GM21447 (cell line): Measurements from ENCODE around the gene SKAP2.

Experiments used
- ATAC-seq: cut with Tn5 transposase; IDR thresholded peaks from one replicate; pipeline ENCODE4 v1.9.1; 2021; ENCODE audit not compliant: unreplicated experiment

SKAP2 gene

DNA sequence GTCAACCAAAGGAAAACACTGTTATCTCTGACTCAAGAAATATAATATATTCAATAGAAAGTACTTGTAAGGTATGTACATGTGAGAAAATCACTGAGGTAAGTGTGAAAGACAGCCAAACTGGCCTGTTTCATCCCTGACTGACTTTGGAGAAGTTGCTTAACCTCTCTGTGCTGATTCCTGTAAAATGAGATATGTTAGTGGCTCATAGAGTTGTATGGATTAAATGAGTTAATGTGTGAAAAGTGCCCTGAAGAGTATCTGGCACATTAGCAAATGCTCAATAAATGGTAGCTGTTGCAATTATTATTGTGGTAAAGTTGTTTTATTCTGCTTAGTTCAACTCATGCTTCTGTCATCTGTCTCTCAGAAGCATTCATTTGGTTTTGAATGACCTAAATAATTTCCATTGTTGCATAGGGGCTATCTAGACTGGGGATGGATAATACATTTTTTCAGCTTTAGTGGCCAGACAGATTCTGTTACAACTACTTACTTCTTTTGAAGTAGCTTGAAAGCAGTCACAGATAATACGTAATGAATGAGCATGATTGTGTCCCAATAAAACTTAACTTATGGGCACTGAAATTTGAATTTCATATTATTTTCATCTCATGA, 84.3 kb downstream of the SKAP2 start:
- ATAC-seq = no peak

DNA sequence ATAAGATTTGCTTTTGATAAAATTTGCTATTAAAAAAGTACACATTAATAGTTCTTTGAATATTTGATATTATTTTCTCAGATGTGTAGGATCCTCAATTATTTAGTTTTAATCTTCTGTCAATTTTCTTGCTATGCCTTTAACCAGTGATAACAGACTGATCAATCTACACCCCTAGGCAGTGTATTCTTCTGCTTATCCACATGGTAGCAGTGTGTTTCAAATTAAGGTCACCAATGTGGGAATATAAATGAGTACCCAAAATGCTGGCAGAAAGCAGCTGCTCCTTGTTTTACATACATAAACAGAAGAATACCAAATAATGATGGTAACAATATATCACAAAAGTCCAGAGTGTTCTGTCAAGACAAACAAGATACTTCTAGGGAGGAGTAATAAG, 87.0 kb downstream of the SKAP2 start:
- no peak for ATAC-seq

DNA sequence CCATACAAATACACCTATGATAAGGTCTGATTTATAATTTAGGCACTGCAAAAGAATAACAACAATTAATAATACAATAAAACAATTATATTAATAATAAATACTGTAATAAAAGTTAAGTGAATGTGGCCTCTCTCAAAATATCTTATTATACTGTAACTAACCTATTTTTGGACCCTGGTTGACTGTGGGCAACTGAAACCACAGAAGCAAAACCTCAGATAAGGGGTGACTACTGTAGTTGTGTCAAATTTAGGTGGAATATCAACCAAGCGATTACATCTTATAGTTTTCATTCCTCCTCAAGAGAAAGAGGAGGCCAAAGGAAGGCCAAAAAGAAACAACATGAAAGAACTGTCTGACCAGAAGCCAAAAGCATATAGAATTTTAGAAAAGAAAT, 103.9 kb downstream of the SKAP2 start:
- no peak for ATAC-seq

DNA sequence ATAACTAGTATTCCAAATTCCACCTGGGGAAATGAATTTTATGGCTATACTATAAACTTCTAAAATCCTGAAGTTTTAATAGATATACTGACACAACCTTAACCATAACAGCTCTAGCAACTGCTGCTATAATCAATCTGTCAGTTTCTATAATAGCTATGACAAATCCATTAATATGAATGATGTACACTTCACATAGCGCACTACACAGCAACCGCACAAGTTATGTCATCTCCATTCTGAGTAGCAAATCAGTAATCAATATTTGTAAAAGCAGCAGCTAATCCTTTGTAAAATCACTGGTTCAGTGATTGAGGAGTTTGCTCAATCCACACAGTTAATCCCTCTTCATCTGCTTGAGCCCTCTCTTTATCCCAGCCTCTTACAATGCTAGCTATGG, 105.3 kb downstream of the SKAP2 start:
- ATAC-seq = no peak

DNA sequence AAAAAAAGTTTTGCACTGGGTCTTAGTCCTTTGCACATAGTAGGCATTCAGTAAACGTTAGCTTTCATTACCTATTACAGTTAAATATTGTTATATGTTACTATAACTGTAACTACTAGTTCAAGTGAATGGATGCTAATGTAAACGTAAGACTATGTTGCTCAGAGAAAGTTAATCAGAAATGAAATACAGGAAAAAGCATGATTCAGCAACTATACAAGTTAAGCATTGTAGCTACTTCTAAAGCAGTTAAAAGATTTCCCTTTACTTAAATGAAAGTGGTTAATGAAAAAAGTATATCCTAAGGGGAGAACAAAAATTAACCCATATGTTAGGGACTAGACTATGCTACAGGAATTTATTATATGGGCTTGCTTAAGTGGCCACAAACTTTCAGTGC, 121.2 kb downstream of the SKAP2 start:
- no peak for ATAC-seq

DNA sequence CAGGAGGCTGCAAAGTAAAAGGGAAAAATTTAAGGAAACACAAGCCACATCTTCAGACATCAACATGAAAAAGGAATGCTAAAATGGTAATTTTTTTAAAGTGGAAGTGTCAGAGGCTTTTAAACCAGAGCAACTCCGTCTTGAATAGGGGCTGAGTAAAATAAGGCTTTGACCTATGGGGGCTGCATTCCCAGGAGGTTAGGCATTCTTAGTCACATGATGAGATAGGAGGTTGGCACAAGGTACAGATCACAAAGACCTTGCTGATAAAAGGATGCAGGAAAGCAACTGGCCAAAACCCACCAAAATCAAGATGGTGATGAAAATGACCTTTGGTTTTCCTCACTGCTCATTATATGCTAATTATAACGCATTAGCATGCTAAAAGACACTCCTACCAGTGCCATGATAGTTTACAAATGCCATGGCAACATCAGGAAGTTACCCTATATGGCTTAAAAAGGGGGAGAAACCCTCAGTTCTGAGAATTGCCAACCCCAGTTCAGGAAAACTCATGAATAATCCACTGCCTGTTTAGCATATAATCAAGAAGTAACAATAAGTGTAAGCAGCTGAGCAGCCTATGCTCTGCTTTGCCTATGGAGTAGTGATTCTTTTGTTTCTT, 128.3 kb downstream of the SKAP2 start:
- ATAC-seq = no peak

DNA sequence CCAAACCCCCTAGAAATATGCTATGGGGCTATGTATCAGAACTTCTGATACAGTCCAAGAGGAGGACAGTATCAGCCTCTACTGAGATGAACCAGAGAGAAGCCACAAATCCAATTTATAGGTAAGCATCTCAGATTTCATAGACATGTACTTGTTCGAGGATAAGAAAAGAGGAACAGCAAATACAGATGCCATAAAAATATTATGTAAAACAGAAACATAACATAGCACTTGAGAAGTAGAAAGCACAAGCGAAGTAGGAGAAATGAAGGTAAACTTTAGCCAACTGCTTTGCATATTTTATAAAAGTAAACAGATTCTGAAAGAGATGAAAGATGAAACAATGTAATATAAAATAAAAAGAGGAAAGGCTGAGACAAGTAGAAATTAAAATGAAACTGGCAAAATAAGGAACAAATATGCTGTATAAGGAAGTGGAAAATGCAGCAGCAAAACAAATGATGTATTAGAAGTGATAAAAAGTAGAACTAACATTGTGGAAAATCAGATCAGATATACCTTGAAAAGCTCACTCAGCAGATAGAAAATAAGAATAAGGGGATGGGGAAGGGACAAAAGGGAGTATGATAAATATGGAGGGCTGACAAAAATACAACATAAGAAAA, 135.1 kb downstream of the SKAP2 start:
- no peak for ATAC-seq

DNA sequence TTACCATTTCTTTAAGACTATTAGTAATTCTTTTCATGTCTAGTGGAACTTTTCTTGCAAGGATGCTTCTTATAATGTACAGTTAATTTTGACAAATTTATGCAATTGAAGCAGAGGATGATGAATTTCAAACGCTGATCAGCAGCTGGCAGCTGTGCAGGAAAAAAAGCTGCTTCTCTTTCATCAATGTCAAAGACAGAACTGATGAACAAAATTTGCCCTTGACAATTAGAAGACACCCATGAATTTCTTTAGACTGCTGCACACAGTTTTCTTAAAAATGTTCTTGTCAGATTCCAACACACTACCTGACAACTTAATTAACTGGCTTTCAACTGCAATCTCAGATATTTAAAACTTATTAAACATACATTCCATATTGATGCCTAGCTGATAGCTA, 138.3 kb downstream of the SKAP2 start:
- no peak for ATAC-seq

DNA sequence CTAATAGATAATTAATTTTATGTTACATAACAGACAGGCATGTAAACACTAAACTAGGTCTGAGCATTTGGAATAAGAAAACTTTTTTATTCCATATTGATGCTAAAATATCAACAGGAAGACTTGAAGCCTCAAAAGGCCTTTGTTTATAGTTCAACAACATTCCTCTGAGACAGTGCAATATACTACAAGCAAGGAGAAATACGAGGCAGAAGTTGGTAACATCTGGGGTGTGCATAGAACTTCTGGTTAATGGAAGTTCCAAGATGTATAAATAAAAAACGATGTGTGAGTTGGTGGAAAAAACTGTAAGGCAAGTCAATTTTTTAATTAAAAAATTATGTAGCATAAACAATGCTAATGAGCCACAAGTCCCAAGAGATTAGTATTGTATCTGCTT, 139.6 kb downstream of the SKAP2 start:
- no peak for ATAC-seq

DNA sequence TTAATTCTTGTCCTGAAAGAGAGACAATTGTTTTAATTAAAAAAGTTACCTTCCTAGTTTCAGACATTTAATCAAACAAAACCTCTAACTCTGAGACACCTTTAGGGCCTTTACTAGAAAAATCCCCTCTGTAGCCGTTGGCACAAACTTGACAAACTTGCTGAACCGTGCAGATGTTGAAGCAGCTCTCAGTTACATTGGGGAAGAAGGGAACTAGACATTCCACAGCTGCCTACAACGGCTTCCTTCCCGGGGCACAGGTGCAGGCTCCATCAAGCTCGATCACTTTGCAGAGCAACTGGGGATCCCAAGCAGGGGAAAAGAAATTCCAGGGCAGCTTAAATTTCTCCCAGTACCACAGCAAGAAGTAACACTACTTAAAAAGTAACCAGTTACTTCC, 141.3 kb downstream of the SKAP2 start:
- ATAC-seq = no peak

DNA sequence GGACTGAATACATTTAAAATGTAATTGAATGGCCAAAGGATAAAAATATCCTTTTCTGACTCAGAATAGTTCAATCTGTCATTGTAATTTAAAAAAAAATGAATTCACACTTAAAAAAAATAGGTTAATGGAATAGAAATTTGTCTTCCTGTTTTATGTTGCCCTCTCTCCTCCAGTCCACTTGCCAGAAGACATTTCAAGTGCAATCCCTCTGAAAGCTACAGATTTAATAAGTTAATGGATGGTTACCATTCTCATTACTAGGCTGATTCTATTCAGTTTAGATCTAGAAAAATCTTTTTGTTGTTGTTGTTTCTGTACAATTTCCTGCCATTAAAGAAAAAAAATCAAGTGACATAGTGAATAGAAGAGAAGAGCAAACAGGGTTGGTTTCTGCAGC, 142.9 kb downstream of the SKAP2 start:
- no peak for ATAC-seq

DNA sequence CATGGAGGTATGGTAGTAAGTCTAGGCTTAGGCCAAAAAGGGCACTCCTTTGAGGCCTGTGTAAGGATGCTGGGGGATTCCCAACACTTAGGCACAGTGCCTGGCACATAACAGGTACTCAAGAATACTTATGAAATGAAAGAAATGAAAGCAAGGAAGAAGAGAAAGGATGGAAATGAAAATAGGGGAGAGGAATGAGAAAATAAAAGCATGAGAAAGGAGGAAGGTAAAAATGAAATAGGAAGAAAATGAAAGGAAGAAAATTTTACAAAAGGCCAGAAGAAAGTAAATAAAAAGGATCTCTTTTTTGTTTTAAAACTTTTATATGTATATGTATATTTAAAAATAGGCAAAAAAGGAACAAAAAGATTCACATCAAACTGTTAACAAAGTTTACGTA, 146.3 kb downstream of the SKAP2 start:
- no peak for ATAC-seq

DNA sequence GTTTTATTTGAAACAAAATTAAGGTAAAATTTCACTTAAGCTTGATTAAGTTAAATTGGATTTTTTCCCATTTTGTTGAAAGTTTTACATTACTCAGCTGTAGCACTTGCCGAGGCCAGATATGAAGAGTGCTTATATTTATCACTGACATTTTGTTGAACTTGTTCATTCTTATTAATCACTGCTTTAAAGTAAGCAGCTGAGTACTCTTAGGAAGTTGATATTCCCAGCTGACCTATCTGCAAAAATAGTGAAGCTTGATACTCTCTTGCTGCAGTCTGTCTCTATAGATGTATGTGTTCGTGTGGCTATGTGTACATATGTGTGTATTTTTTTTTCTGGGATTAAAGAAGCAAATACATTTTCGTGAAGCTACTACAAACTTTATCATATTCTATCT, 150.0 kb downstream of the SKAP2 start:
- no peak for ATAC-seq

DNA sequence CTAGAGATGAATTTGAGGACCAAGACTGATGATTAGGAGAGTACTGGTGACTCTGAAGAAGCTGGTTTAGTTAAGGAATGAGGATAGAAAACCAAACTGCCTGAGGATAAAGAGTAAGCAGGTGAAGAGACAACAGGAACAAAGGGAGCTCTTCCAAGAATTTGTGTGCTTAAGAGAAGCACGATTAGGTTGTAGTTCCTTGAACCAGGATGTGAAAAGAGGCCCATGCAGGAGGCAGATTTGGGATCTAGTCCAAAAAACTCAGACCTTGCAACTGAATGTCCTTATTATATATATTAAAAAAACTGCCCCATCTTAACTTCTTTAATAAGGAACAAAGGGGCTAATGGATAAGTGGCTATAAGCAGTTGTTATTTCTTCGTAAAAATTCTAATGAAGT, 150.4 kb downstream of the SKAP2 start:
- no peak for ATAC-seq

DNA sequence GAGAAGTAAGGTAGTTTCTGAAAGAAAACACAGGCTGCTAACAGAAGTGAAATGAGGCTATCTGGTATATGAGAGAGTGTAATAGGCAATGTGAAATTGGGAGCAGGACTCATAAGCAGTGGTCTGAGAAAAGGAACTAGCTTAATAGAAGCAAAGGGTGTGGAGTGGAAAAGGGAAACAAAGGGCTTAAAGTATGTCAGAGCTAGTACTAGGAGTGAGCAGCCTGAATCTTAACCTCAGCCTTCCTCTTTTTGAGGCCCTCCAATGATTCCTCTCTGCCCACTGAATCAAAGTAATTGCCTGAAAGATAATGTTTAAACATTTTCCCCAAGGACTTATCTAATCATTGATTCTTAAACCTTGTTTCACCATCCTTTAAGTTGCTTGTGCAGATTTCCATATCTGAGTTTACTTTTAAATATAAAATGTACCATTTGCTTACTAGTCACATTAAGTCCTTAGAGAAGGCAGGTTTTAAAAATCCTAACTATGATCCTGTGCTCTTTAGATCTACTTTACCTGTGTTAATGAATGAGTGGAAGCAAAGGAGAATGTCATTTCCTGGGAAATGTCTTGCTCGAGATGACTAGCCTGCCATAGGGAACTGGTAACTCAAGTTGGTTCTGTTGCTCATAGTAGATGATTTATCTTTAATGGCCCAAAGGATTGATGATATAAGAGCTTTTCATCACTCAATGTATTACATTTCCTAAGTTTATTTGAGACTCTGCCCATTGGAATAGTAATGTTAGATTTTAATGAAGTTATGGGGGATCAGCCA, 155.0 kb downstream of the SKAP2 start:
- no peak for ATAC-seq

DNA sequence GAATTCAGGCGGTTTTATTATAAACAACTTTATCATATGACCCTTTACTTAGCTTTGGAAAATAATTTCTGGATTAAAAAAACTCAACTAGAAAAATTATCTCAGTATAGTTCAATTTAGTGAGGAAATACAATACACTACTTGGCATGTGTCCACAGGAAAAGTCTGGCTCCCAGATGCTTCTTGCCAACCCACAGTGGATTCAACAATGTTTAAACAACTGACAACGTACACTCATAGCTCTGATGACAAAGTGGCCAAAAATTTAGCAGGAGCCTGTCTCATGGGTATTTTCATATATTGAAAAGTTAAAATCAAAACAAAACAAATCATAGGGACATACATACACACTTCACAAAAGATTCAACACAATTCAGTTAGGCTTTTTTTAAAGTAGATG, 158.8 kb downstream of the SKAP2 start:
- no peak for ATAC-seq

DNA sequence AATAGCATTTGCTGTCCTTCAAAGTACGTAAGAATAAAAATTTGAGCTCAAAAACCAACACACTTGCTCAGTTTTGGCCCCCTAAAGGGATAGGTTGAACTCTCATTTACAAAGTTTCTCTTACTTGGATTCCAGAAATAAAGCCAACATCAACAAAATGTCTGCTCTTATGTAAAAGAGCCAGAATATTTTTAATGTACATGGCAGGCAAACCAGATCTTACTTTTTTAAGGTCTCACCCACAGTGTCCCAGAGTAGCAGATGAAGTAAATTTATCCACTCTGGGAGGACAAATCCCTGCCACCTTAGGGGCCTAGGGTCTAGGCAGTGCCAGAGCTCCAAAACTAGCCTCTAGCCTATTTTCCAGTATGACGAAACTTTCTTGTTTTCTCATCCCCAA, 159.6 kb downstream of the SKAP2 start:
- ATAC-seq = no peak

DNA sequence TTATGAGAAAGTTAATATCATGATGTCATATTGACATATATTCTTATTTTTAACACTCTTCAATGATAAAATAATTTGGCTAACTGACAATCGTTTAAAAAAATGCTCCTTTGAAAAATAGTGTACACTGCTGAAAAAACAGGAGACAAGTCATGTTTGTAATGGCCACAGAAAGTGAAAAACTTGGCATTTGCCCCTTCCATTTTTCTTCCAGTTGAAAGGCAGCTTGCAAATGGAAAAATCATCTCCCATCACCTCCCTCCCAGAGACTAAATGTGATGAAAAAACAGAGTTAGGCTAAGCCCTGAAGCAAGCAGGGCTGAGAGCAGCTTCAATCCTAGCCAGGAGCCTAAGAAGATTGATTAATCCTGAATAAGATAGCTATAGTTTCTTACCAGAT, 160.4 kb downstream of the SKAP2 start:
- no peak for ATAC-seq

DNA sequence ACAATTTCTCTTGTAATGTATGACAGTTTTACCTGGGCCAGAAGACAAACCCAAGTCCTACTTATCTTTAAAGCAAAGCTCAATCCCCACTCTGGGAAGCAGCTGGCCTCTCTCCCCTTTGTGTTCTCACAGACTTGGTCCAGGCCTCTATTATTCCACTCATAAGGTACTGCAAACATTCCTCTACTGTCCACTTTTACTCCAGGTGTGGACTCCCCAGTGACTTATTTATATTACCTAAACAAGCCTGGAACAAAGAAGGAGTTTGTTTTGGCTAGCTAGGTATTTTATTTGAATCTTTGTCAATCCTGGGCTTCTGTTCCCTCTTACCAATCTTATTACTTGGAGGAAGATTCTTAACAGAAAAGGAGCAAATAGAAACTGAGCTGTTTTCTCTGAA, 163.5 kb downstream of the SKAP2 start:
- no peak for ATAC-seq

DNA sequence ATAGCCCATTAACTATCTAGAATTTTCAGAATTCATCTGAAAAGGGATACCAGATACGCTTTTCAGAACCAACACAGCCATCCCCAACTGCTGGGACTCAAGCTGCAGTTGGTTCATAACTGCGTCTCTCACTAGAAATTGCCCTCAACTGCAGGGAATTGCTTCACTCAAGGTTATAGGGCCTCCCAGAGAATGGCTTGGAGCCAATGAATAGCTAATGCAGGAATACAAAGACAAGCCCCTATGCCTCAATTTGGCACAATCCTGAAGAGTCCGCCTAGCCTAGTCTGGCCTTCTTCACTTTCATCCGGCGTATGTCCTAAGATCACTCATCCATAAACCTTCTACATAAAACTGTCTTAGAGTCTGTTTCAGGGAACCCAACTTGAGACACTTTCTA, 164.0 kb downstream of the SKAP2 start:
- ATAC-seq = no peak

DNA sequence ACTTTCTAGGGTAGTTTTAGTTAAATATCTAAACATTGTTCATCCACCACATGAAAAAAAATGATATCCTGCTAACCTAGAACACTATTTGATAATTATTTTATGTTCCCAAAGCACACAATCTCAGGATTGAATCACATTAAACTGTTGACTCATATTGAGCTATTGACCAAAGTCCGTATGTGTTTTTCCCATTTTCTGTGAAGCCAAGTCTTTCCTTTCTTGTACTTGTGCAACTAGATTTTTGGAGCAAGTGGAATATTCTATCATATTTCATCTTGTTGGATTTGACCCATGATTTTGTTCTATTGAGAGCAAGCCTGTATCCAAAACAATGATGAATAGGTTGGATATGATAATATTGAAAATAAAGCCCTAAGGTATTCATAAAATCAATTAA, 164.6 kb downstream of the SKAP2 start:
- ATAC-seq = no peak

DNA sequence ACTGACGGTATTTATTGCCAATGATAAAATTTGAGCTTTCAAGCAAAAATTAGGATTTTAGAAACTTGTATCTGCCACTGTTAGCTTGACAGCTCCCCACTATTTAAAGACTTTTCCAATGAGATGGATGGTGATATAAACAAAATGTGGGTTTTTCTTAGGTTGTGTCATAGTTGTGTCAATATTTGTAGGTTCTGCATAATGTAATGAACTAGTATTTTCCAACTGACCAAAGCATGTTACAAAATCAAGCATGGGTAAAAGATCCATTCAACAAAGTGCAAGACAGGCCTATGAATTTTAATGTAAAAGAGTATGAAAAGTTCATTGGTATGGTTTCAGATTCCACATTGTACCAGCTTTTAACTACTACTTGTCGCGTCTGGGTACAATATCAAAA, 165.6 kb downstream of the SKAP2 start:
- no peak for ATAC-seq
